ENCODE results near the gene ANKS1A.

GRCh38 chr6:35099116-35099515 is 210.1 kb downstream of the ANKS1A start:
- no peak for TF ChIP-seq CTCF (IDR thresholded peaks at IDR 0.05; ENCODE audit: low read depth, low read length, poor library complexity, severe bottlenecking)
- no peak for TF ChIP-seq EZH2phosphoT487 (IDR thresholded peaks at IDR 0.05; ENCODE audit: borderline replicate concordance, low read length)
